GM21367 (cell line): Measurements from ENCODE around the gene CEP57L1.
A peak's percentile ranks its signal among the peaks of the same experiment; 100 is the strongest.
"Not testable (repeated sequence)": the region's sequence is repeated elsewhere in the genome, so short reads cannot be mapped to it uniquely, and the experiment has no call there.

Experiments used
- ATAC-seq: cut with Tn5 transposase; IDR thresholded peaks from one replicate; pipeline ENCODE4 v1.9.1; 2021; ENCODE audit not compliant: unreplicated experiment

The CEP57L1 gene

GRCh38 chr6:109104512-109104911, 9.2 kb downstream of the CEP57L1 start:
- no peak for ATAC-seq

GRCh38 chr6:109105681-109106080, 10.4 kb downstream of the CEP57L1 start:
- ATAC-seq: no peak

DNA sequence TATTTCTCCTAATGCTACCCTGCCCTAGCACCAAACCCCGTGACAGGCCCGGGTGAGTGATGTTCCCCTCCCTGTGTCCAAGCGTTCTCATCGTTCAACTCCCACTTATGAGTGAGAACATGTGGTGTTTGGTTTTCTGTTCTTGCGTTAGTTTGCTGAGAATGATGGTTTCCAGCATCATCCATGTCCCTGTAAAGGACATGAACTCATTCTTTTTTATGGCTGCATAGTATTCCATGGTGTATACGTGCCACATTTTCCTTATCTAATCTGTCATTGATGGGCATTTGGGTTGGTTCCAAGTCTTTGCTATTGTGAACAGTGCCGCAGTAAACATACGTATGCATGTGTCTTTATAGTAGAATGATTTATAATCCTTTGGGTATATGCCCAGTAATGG, 14.4 kb downstream of the CEP57L1 start:
- ATAC-seq: not testable (repeated sequence)

DNA sequence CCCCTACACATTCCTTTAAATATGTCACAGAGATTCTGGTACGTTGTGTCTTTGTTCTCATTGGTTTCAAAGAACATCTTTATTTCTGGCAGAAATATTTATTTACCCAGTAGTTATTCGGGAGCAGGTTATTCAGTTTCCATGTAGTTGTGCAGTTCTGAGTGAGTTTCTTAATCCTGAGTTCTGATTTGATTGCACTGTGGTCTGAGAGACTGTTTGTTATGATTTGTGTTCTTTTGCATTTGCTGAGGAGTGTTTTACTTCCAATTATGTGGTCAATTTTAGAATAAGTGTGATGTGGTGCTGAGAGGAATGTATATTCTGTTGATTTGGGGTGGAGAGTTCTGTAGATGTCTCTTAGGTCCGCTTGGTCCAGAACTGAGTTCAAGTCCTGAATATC, 17.4 kb downstream of the CEP57L1 start:
- ATAC-seq: not testable (repeated sequence)

- ATAC-seq: peak; percentile 71
Measured at GRCh38 chr6:109117346-109118035, 22.2 kb downstream of the CEP57L1 start.

- no peak for ATAC-seq
Measured at GRCh38 chr6:109118337-109118736, 23.0 kb downstream of the CEP57L1 start.

- no peak for ATAC-seq
Measured at GRCh38 chr6:109118871-109119354, 23.6 kb downstream of the CEP57L1 start.

GRCh38 chr6:109121411-109121810, 26.1 kb downstream of the CEP57L1 start:
- ATAC-seq: no peak

DNA sequence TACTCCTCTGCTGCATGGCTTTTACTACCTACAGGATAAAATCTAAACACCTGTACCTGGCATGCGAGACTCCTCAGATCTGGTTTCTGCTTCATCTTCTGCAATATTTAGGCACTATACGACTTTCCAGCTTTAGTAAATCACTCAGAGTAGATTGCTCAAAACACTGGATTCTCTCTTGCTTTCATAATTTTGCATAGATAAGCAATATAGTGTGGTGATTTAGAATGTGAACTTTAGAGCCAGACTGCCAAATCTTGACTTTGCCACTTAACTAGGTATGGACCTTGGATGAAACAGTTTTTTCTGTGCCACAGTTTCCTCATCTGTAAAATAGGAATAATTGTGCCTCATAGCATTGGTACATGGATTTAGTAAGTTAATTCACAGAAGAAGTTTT, 28.9 kb downstream of the CEP57L1 start:
- no peak for ATAC-seq

GRCh38 chr6:109125504-109125903, 30.2 kb downstream of the CEP57L1 start:
- no peak for ATAC-seq

- no peak for ATAC-seq
Measured at GRCh38 chr6:109130065-109130464, 34.8 kb downstream of the CEP57L1 start.

GRCh38 chr6:109135600-109135999, 40.3 kb downstream of the CEP57L1 start:
- not testable (repeated sequence) for ATAC-seq

GRCh38 chr6:109136039-109136438, 40.7 kb downstream of the CEP57L1 start:
- ATAC-seq: not testable (repeated sequence)

GRCh38 chr6:109136530-109136929, 41.2 kb downstream of the CEP57L1 start:
- not testable (repeated sequence) for ATAC-seq

GRCh38 chr6:109139109-109139508, 43.8 kb downstream of the CEP57L1 start:
- no peak for ATAC-seq

DNA sequence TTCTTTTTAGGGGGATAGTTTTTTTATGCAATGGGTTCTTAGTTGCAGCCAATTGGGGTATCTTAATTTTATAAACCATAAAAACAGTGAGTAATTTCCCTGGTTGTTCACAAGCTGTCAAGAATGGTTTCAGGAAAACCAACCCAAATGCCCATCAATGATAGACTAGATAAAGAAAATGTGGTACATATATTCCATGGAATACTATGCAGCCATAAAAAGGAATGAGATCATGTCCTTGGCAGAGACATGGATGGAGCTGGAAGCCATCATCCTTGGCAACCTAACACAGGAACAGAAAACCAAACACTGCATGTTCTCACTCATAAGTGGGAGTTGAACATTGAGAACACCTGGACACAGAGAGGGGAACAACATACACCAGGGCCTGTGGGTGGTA, 46.8 kb downstream of the CEP57L1 start:
- ATAC-seq: not testable (repeated sequence)

DNA sequence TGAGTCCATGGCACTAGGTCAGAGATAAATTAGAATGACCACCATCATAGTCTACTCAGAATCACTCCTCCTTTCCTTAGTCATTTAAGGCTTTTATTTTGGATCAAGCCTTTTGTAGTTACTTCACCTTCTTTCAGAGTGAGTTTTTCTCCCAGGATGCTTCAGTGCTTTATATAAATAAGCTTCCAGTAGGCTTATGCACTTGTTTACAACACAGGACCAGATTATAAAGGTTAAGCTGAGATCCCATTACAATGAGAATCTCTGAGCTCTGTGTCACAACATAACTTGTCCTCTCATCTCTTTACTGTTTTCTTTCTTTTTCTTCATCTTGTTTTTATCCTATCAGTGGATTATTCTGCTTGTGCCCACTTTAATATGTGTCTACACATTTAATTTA, 47.9 kb downstream of the CEP57L1 start:
- ATAC-seq: no peak

- not testable (repeated sequence) for ATAC-seq
Measured at GRCh38 chr6:109148251-109148650, 52.9 kb downstream of the CEP57L1 start.

GRCh38 chr6:109148716-109149115, 53.4 kb downstream of the CEP57L1 start:
- ATAC-seq: not testable (repeated sequence)

GRCh38 chr6:109153752-109154151, 58.4 kb downstream of the CEP57L1 start:
- ATAC-seq: no peak

DNA sequence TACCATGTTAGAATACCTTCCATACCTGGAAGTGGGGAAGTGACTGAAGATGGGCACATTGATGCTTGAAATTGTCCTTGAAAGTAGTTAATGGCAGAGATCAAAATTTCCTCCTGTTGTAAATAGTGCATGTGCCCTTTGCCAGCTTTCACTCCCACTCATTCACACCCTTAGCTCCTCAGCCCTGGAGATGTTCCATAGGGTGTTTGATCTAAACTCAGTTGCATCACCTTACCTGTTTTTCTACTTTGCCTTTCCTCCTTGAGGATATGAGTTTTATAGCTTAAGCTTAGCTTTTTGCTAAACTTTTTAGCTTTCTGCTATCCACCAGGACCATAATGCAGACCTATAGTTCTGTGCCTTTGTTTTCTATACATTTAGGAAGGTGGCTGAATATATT, 69.0 kb downstream of the CEP57L1 start:
- ATAC-seq: no peak

DNA sequence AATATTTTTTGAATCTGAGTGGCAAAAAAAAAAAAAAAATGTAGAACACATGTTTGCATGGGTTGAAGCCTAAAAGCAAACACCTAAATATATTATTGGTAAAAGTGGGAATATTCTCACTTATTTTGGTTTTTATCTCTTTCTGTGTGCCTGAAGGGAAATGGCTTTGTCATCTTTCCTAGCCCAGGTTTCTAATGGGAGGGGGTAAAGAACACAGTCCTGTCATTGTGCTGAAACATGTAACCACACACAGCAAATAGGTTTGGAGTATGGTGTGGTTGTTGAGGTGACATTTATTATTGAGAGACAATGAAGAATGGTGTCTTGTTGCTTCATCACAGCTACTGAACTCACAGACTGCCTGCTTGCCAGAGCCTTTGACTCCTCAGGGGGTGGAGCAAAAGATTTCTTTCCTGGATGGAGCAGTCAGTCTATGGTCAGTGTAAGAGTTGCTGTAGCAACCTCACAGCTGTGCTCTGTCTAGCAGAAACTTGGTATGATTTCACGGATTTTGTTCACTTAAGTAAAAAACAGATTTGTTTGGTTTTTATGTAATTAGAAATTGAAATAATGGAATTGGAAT, 70.2 kb downstream of the CEP57L1 start:
- ATAC-seq: no peak

- ATAC-seq: no peak
Measured at GRCh38 chr6:109166673-109167072, 71.4 kb downstream of the CEP57L1 start.
